Body of pancreas (tissue), 4 donors: Measurements from ENCODE around the gene PCDHGA8.

Experiments used
- POLR2A ChIP-seq, 3 donors: fragments of 450-650 bp; IDR thresholded peaks; one replicate each; pipeline ENCODE4 v1.6.1; 2016; ENCODE audit warnings: antibody characterized with exemption in 3 of 3, mild to moderate bottlenecking in 2 of 3
- TF ChIP-seq, protein P1 (sequence below), 7 experiments: fragments of 450-650 bp in 4 of 7; fragments of 200-600 bp in 3 of 7; sonication (generic) in 3 of 7; IDR thresholded peaks; one replicate each; pipeline ENCODE4 v1.5.1; 2016 to 2019; ENCODE audit warnings: antibody characterized with exemption in 7 of 7

DNA sequence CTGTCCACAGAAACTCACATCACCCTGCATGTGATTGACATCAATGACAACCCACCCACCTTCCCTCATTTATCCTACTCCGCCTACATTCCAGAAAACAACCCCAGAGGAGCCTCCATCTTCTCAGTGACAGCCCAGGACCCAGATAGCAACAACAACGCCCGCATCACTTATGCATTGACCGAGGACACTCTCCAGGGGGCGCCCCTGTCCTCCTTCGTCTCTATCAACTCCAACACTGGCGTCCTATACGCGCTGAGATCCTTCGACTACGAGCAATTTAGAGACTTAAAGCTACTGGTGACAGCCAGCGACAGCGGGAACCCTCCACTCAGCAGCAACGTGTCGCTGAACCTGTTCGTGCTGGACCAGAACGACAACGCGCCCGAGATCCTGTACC, 47.1 kb upstream of the PCDHGA8 start:
- TF ChIP-seq, protein P1, sequence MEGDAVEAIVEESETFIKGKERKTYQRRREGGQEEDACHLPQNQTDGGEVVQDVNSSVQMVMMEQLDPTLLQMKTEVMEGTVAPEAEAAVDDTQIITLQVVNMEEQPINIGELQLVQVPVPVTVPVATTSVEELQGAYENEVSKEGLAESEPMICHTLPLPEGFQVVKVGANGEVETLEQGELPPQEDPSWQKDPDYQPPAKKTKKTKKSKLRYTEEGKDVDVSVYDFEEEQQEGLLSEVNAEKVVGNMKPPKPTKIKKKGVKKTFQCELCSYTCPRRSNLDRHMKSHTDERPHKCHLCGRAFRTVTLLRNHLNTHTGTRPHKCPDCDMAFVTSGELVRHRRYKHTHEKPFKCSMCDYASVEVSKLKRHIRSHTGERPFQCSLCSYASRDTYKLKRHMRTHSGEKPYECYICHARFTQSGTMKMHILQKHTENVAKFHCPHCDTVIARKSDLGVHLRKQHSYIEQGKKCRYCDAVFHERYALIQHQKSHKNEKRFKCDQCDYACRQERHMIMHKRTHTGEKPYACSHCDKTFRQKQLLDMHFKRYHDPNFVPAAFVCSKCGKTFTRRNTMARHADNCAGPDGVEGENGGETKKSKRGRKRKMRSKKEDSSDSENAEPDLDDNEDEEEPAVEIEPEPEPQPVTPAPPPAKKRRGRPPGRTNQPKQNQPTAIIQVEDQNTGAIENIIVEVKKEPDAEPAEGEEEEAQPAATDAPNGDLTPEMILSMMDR (IDR thresholded peaks at IDR 0.05): no peak
- TF ChIP-seq POLR2A (IDR thresholded peaks at IDR 0.05): no peak
